ENCODE results near the gene FGR.
"Not testable (repeated sequence)": the region's sequence is repeated elsewhere in the genome, so short reads cannot be mapped to it uniquely, and the experiment has no call there.

FGR gene

GRCh38 chr1:27634177-27634984 is 604 bp downstream of the FGR start:
- DNase-seq, result peak; percentile 30

DNA sequence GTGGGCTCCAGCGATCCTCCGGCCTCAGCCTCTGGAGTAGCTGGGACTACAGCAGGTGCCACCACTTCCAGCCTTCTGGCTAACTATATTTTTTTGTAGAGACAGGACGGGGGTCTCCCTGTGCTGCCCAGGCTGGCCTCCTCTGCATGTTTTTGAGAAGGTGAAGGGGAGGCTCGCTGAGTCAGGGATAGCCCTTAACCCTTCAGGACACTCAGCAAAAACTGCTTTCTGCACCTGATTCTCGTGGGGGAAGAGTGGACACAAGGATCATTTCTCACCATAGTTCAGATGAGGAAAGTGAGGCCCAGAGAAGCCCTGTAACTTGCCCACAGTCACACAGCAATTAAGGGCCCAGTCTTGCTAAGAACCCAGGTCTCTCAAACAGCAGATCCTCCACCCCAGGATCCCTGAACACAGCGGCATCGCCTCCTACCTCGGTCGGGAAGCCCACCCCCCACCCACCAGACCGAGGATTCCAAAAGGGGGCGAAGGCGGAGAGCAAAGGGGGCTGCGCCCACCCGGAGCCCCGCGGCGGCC is 1.3 kb downstream of the FGR start:
- no peak for DNase-seq

- DNase-seq, result no peak
Observed at GRCh38 chr1:27633298-27633610, 1.7 kb downstream of the FGR start.

DNA sequence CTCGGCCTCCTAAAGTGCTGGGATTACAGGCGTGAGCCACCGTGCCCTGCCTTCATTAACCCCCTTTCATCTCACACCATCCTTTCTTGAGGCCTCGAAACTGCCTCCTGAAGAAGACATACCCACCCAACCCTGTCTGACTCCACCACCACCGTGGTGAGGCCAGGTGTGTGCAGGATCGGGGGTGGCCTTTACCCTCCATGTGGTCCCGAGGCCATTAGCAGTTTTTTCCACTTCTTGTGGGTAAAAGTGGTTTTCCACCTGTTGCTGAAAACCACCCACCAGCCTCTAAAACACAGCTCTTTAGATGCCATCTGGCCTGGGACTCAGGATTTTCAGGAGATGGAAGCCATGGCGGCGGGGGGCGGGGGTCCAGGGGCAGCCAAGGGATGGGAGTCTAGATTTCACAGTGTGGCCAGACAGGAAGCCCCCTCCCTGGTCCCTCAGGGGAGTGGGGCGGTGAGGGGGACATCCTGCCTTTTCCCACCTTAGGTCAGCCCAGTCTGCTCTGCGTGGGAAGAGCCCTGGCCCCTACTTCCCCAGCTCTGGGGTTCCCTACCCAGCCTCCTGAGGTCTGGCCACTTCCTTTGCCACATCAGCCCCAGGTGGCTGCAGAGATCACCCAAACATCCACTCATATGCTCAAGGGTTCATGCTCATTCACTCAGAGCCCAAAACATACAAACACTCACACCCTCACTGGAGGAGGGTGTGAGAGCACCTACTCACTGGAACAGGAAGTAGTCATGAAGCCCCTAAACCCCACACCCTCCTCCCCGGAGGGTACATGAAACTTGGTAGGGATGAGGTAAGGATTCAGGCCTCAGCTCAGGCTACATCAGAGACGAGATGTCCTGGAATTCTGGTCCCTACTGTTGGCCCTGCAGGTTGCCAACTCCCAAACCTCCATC is 2.3 kb downstream of the FGR start:
- DNase-seq, result peak; percentile 73

GRCh38 chr1:27630859-27631491 is 4.0 kb downstream of the FGR start:
- DNase-seq, result no peak

GRCh38 chr1:27628712-27629111 is 6.3 kb downstream of the FGR start:
- no peak for DNase-seq

DNA sequence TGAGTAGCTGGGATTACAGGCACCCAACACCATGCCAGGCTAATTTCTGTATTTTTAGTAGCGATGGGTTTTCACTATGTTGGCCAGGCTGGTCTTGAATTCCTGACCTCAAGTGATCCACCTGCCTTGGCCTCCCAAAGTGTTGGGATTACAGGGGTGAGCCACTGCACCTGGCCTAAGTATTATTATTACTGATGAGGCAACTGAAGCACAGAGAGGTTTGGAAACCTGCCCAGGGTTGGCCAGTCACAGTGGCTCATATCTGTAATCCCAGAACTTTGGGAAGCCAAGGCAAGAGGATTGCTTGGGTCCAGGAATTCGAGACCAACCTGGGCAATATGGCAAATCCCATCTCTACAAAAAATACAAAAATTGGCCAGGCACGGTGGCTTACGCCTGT is 7.3 kb downstream of the FGR start:
- not testable (repeated sequence) for DNase-seq

DNA sequence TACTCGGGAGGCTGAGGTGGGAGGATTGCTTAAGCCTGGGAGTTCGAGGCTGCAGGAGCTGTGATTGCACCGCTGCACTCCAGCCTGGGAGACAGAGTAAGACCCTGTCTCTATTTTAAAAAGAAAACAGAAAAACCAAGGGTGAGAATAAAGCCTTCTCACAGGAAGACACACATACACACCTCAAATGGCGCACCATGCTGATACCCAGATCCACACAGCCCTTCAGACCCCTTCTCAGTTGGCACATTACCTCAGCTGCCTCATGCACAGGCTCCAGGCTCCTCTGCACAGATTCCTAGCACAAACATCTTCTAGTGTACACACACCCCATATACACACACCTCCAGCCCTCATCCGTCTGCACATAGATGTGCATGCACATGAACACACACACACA is 7.9 kb downstream of the FGR start:
- no peak for DNase-seq

GRCh38 chr1:27626031-27626935 is 8.7 kb downstream of the FGR start:
- no peak for DNase-seq

DNA sequence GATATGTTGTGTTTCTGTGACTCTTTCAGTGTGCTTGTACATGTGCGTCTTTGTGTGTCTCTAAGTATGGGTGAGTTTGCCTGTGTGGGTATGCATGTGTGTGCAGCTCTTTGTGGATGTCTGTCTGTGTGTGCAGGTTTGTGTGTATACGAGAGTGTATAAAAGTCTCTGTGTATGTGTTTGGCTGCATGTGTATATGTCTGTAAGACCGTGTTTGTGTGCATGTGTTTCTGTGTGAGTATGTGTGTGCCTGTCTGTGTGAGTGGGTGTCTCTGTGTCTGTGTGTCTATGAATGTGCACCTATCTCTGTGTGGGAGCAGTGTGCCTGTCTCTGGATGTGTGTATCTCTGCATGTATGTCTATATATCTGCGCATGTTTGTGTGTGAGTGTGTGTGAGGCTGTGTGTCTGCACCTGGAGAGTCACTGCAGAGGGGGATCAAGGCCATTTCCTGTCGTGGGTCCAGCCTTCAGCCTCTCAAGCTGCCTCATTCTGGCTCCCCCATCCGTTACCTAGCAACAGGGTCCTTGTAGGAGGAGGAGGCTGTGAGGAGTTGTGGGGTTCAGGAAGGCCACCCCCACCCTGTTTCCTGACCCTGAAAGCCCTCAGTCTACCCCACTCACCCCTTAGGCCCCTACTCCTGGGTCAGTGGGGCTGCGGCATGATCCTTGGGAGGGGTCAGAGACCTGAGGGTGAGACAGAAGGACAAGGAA is 10.4 kb downstream of the FGR start:
- no peak for DNase-seq

GRCh38 chr1:27623327-27624212 is 11.4 kb downstream of the FGR start:
- no peak for DNase-seq

- DNase-seq, result no peak
Observed at GRCh38 chr1:27622828-27623227, 12.2 kb downstream of the FGR start.

GRCh38 chr1:27621051-27621920 is 13.7 kb downstream of the FGR start:
- no peak for DNase-seq

DNA sequence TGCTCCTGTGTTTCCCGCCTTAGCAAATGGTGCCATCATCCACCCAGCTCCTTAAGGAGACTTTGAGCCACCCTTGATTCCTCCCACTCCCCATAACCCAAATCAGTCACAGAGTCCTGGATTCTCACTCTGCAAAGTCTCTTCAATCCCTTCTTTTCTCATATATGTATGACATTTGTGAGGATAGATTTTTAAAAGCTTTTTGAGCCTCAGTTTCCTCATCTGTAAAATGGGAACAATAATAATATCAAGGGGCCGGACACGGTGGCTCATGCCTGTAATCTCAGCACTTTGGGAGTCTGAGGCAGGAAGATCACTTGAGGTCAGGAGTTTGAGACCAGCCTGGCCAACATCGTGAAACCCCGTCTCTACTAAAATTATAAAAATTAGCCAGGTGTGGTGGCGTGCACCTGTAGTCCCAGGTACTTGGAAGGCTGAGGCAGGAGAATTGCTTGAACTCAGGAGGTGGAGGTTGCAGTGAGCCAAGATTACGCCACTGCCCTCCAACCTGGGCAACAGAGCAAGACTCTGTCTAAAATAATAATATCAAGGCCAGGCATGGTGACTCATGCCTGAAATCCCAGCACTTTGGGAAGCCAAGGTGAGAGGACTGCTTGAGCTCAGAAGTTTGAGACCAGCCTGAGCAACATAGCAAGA is 15.1 kb downstream of the FGR start:
- DNase-seq, result not testable (repeated sequence)

DNA sequence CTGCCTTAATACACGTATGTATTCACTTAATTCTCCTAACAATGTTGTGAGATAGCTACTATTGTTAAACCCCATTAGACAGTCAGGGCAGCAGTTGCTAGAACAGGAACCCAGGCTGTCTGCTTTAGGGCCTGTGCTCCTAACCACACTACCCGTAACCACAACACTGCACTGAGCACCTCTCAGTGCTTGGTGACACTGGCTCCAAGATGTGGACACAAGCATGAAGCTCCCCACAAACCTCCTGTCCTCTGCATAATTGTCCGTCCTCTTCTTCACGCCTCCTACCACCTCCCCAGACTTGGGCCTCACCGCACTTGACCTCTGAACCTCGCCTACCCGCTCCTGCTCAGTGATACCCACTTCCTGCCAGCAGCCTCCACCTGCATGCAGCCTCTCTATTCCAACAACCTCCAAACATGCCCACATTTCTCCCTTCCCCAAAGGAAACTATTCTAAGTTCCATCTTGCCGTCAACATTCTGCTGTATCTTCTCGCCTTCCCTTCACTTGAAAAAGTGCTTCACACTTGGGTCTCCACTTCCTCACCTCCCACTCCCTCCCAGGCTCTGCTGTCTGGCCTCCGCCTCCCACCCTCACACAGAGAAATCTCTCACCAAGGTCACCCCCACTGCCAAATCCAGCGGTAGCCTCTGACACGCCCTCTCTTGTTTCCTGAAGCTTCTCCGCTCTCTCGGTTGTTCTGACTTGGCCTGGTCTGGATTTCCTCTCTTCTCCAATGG is 16.5 kb downstream of the FGR start:
- DNase-seq, result no peak

GRCh38 chr1:27617420-27617819 is 17.6 kb downstream of the FGR start:
- DNase-seq, result no peak

GRCh38 chr1:27616441-27616840 is 18.5 kb downstream of the FGR start:
- no peak for DNase-seq
